GM21717 (cell line): ENCODE results near the gene EEF2.
"Not testable (repeated sequence)": the region's sequence is repeated elsewhere in the genome, so short reads cannot be mapped to it uniquely, and the experiment has no call there.

Experiments used
- ATAC-seq: cut with Tn5 transposase; IDR thresholded peaks from one replicate; pipeline ENCODE4 v1.9.1; 2021; ENCODE audit warnings: mild to moderate bottlenecking, moderate library complexity; ENCODE audit not compliant: unreplicated experiment

Gene EEF2

GRCh38 chr19:3950871-3951861, 34.1 kb downstream of the EEF2 start:
- ATAC-seq = no peak

GRCh38 chr19:3949997-3950859, 35.0 kb downstream of the EEF2 start:
- ATAC-seq = no peak

GRCh38 chr19:3949294-3949693, 36.0 kb downstream of the EEF2 start:
- no peak for ATAC-seq

GRCh38 chr19:3947316-3947933, 37.8 kb downstream of the EEF2 start:
- not testable (repeated sequence) for ATAC-seq

GRCh38 chr19:3945838-3946237, 39.4 kb downstream of the EEF2 start:
- no peak for ATAC-seq

- no peak for ATAC-seq
Measured at GRCh38 chr19:3944018-3944721, 41.1 kb downstream of the EEF2 start.

- ATAC-seq = no peak
Measured at GRCh38 chr19:3942790-3943409, 42.4 kb downstream of the EEF2 start.

GRCh38 chr19:3938300-3938950, 46.8 kb downstream of the EEF2 start:
- ATAC-seq = not testable (repeated sequence)

- no peak for ATAC-seq
Measured at GRCh38 chr19:3936506-3937442, 48.5 kb downstream of the EEF2 start.

- ATAC-seq = no peak
Measured at GRCh38 chr19:3932931-3933810, 52.1 kb downstream of the EEF2 start, which contains the start of gene NMRK2. Gene NMRK2, plus strand, starts transcription at chr19:3933069. Its CDS starts 603 bp downstream, at chr19:3933672.

GRCh38 chr19:3931041-3931440, 54.2 kb downstream of the EEF2 start:
- no peak for ATAC-seq
